ENCODE results near the gene MOV10. TPM values are rescaled to one million over a fixed set of nuclear protein-coding genes. Genes with fewer than 3 reads are reported as not detected.
A peak's percentile ranks its signal among the peaks of the same experiment; 100 is the strongest.

Gene MOV10
- total and polyA plus RNA-seq, 9 of the 15 experiments (the other 6 are each of a cell fraction or from before 2014, with no cell fraction given), result 16.7 to 105 (median 49.5) TPM

DNA sequence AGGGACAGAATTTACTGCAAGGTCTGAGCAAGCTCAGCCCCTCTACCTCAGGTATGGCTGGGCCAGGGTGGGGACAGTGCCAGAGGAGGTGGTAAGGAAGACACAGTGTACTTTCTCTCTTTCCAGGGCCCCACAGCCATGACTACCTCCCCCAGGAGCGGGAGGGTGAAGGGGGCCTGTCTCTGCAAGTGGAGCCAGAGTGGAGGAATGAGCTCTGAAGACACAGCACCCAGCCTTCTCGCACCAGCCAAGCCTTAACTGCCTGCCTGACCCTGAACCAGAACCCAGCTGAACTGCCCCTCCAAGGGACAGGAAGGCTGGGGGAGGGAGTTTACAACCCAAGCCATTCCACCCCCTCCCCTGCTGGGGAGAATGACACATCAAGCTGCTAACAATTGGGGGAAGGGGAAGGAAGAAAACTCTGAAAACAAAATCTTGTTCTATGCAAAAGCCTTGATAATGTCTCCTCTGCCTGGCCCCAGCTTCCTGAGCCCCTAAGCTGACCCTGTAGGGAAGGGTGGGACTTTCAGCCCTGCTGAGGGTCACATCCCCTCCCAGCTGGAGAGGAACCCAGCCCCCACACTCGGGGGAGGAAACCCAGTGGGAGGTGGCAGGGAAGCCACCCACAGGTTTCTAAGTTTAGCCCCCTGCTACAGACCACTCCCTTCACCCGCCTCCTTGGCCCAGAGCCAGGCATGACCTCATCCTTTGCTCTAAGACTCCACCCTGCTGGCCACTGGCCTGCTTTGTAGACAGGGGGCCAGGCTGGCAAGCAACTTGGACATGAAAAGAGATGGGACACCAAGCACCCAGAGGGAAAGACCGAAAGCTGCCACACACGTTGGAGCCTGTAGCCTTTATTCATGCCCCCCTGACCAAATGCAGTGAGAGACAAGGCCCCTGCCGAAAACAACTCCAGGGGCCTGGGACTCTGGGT is 26.1 kb downstream of the MOV10 start (continued):
- TF ChIP-seq, protein P1, sequence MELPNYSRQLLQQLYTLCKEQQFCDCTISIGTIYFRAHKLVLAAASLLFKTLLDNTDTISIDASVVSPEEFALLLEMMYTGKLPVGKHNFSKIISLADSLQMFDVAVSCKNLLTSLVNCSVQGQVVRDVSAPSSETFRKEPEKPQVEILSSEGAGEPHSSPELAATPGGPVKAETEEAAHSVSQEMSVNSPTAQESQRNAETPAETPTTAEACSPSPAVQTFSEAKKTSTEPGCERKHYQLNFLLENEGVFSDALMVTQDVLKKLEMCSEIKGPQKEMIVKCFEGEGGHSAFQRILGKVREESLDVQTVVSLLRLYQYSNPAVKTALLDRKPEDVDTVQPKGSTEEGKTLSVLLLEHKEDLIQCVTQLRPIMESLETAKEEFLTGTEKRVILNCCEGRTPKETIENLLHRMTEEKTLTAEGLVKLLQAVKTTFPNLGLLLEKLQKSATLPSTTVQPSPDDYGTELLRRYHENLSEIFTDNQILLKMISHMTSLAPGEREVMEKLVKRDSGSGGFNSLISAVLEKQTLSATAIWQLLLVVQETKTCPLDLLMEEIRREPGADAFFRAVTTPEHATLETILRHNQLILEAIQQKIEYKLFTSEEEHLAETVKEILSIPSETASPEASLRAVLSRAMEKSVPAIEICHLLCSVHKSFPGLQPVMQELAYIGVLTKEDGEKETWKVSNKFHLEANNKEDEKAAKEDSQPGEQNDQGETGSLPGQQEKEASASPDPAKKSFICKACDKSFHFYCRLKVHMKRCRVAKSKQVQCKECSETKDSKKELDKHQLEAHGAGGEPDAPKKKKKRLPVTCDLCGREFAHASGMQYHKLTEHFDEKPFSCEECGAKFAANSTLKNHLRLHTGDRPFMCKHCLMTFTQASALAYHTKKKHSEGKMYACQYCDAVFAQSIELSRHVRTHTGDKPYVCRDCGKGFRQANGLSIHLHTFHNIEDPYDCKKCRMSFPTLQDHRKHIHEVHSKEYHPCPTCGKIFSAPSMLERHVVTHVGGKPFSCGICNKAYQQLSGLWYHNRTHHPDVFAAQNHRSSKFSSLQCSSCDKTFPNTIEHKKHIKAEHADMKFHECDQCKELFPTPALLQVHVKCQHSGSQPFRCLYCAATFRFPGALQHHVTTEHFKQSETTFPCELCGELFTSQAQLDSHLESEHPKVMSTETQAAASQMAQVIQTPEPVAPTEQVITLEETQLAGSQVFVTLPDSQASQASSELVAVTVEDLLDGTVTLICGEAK (IDR thresholded peaks at IDR 0.05), result 0 out of 2 replicates have a peak, but pooled peaks have one; percentile 12
- TF ChIP-seq, protein P1 (CRISPR knock-in tag; IDR thresholded peaks at IDR 0.05), result no peak
- TF ChIP-seq IFI16 (CRISPR knock-in tag; IDR thresholded peaks at IDR 0.05) (no peak), IRF2 (CRISPR knock-in tag; IDR thresholded peaks at IDR 0.05) (no peak), SMAD4 (CRISPR knock-in tag; conservative IDR thresholded peaks at IDR 0.05) (peak; percentile 92), ZNF507 (tag; conservative IDR thresholded peaks at IDR 0.05) (no peak), NFRKB (IDR thresholded peaks at IDR 0.05; ENCODE audit: low read depth) (peak; percentile 81; the same call in 1 of the 2 replicates), SRF (CRISPR knock-in tag; IDR thresholded peaks at IDR 0.05) (peak in 1 of 2 experiments; percentile 72; a peak in 2 of 4 replicates), EWSR1 (IDR thresholded peaks at IDR 0.05; ENCODE audit: borderline replicate concordance, low read depth, partially characterized antibody) (no peak), HNRNPUL1 (IDR thresholded peaks at IDR 0.05; ENCODE audit: low read length) (peak; percentile 94), TCF3 (CRISPR knock-in tag; IDR thresholded peaks at IDR 0.05) (peak; percentile 66)
- TF ChIP-seq, protein P2, sequence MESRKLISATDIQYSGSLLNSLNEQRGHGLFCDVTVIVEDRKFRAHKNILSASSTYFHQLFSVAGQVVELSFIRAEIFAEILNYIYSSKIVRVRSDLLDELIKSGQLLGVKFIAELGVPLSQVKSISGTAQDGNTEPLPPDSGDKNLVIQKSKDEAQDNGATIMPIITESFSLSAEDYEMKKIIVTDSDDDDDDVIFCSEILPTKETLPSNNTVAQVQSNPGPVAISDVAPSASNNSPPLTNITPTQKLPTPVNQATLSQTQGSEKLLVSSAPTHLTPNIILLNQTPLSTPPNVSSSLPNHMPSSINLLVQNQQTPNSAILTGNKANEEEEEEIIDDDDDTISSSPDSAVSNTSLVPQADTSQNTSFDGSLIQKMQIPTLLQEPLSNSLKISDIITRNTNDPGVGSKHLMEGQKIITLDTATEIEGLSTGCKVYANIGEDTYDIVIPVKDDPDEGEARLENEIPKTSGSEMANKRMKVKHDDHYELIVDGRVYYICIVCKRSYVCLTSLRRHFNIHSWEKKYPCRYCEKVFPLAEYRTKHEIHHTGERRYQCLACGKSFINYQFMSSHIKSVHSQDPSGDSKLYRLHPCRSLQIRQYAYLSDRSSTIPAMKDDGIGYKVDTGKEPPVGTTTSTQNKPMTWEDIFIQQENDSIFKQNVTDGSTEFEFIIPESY (CRISPR knock-in tag; IDR thresholded peaks at IDR 0.05), result peak; percentile 32; the same call in 1 of the 2 replicates
- TF ChIP-seq, protein P3, sequence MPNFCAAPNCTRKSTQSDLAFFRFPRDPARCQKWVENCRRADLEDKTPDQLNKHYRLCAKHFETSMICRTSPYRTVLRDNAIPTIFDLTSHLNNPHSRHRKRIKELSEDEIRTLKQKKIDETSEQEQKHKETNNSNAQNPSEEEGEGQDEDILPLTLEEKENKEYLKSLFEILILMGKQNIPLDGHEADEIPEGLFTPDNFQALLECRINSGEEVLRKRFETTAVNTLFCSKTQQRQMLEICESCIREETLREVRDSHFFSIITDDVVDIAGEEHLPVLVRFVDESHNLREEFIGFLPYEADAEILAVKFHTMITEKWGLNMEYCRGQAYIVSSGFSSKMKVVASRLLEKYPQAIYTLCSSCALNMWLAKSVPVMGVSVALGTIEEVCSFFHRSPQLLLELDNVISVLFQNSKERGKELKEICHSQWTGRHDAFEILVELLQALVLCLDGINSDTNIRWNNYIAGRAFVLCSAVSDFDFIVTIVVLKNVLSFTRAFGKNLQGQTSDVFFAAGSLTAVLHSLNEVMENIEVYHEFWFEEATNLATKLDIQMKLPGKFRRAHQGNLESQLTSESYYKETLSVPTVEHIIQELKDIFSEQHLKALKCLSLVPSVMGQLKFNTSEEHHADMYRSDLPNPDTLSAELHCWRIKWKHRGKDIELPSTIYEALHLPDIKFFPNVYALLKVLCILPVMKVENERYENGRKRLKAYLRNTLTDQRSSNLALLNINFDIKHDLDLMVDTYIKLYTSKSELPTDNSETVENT (CRISPR knock-in tag; IDR thresholded peaks at IDR 0.05), result 0 out of 2 replicates have a peak, but pooled peaks have one; percentile 31
